ENCODE data around the gene YY1.
"Not testable (repeated sequence)": the region's sequence is repeated elsewhere in the genome, so short reads cannot be mapped to it uniquely, and the experiment has no call there.

Gene YY1

DNA sequence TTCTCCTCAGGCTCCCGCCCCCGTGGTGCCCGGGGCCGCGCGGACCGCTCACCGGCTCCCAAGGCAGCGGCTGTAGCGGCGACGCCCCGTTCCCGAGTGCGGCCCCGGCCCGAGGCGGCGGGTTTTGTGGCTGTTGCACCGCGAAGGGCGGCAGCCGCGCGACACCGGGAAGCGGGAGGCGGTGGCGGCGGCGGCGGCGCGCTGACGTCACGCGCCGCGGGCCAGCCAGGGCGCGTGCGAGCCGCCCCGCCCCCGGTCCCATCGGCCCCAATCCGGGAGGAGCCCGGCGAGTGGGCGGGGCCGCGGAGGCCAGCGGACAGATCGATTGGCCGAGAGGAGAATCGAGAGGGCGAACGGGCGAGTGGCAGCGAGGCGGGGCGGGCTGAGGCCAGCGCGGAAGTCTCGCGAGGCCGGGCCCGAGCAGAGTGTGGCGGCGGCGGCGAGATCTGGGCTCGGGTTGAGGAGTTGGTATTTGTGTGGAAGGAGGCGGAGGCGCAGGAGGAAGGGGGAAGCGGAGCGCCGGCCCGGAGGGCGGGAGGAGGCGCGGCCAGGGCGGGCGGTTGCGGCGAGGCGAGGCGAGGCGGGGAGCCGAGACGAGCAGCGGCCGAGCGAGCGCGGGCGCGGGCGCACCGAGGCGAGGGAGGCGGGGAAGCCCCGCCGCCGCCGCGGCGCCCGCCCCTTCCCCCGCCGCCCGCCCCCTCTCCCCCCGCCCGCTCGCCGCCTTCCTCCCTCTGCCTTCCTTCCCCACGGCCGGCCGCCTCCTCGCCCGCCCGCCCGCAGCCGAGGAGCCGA is at the start of gene YY1:
Gene YY1, plus strand, starts transcription at position 726 of the 792 bp plus-strand sequence. CDS start 101 bp downstream, outside the sequence.
- DNase-seq: peak; percentile 93 to 100 (median 99)
- intact Hi-C loops (cut with DNase I): loop anchor here (2.0 kb wide), 1 partner anchor 138 kb away; the partner anchor contains the start of gene WDR25

DNA sequence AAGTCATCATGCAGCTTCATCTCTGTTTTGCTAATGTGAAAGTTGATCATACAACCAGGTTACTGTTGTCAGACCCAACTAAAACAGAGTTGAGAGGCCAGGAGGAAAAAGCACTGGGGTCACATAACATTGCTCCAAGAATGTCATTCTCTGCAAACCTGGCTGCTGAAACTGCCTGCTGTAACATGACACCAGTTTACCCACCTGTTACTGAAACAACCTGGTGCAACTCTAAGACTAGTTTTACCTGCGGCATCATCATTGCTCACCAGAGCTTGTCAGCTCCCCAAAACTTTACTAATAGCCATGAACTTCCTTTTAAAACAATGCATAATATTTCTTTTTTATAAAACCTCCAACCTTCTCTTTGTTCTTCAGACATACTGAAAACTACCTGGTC is 48.8 kb upstream of the YY1 start:
- DNase-seq: no peak
- intact Hi-C loops (cut with DNase I): loop anchor here (10.0 kb wide), 1 partner anchor 85 kb away; no protein-coding TSS in a partner anchor

DNA sequence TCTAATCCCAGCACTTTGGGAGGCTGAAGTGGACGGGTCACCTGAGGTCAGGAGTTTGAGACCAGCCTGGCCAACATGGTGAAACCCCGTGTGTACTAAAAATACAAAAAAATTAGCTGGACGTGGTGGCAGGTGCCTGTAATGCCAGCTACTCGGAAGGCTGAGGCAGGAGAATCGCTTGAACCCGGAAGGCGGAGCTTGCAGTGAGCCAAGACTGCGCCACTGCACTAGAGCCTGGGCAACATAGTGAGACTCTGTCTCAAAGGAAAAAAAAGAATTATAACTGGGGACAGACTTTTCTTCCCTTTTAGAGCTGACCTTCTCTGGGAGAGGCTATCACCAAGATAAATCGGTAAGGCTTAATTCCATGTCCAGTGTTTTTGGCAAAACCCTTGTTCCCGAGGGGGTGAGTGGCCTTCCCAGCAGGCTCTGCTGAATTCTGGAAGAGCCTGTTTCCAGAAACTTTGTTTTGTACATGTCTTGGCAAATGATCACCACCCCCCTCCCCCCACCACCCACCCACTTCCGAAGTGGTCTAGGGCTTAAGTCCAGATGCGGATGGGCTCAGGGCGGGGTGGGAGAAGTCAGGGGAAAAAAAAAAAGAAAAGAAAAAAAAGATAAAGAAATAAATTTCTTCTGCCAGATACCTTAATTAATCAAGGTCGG is 47.2 kb upstream of the YY1 start:
- intact Hi-C loops (cut with DNase I): loop anchor here (2.0 to 10.0 kb wide), 2 partner anchors 87 to 209 kb away; no protein-coding TSS in a partner anchor
- DNase-seq: no peak

DNA sequence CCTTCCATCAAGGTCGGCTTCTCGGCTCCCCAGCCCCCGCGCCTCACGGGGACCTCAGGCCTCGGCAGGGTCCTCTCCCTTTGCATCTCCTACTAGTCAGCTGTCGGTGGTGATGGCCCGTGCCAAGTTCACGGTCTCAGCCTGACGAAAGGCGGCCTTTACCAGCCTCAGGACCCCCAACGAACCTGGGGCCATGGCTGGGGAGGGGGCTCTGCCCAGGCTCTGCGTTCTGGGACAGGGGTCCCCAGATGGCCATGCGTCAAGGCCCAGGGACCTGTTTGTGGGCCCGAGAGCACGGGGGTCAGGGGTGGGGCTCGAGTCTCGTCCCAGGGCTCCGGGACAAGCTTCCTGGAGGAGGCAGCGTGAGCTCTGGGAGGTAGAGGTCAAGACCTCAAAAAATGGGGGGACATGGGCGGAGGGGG is 46.7 kb upstream of the YY1 start:
- peak in 14 of 42 donors; percentile 6 to 43 (median 24) for DNase-seq
- intact Hi-C loops (cut with DNase I): loop anchor here (2.0 to 10.0 kb wide), 2 partner anchors 87 to 209 kb away; no protein-coding TSS in a partner anchor

DNA sequence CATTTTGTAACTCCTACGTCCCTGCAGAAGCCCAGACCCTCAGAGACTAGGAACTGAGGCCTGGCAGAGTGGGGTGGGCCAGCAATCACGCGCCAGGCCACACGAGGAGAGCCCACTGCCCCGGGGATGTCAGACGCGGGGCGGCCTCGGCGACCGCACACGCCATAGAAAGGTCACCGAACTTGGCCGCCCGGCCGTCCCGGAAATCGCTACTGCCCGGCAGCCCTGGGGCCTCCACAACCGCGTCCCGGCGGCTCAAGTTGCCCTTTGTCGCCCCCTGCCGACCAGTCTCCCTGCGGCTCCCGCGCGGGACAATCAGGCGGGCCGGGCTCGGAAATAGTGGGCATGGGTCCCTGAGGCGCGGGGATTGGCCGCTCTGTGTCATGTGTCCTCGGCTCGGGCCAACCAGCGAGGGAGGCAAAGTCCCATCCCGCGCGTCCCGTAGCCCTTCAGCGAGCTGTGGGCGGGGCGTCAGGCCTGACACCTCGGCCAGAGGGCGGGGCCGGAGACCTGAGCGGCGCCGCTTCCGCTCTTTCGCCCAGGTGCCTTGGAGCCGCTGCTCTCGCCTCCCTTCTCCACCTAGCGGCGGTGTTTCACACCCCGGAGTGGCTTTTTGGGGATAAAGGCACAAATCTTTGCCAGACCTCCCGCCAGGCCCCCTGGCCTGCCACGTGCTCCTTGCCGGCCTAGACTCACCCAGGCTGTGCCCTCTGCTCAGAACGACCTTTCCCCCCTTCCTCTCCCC is 46.1 kb upstream of the YY1 start:
- intact Hi-C loops (cut with DNase I): loop anchor here (2.0 to 10.0 kb wide), 2 partner anchors 88 to 210 kb away; no protein-coding TSS in a partner anchor
- peak; percentile 98 to 100 (median 99) for DNase-seq

DNA sequence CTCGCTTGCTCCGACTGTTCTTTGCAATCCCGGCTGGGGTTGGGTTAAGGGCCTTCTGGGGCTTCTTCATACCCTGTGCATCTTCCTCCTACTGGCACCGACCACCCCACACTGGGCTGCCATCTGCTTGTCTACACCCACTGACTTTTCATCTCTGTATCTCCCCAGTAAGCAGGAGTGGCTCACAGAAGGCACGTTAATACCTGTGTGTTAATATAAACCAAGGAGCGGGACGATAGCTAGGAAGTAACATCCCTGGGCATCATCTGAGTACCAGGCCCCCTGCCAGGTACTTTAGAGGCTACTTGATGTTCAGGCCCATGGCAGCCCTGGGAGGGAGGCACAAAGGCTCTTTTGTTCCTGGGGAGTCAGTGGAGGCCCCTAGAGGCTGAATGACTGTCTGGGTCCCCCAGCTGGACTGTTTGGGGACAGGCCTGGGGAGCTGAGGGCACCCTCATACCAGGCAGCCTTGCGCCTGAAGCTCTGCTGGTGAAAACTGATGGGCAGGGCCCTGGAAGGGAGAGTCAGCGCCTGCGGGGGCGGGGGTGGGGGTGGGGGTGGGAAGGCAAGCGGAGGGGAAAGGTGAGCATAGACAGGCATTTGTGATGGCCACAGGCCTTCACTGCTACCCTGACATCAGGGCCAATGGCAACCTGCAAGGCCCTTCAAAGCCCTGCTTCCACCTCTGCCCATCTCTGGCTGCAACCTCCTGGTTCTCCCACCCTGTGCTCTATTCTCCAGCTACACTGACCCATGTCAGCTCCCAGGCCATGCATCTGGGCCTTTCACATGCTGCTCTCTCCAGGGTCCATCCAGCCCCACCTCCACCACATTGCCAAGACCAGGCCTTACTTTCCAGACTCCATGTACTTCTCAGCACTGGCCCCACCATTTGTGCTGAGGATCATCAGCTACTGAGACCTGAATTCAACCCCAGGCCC is 45.3 kb upstream of the YY1 start:
- intact Hi-C loops (cut with DNase I): loop anchor here (2.0 to 10.0 kb wide), 2 partner anchors 89 to 211 kb away; no protein-coding TSS in a partner anchor

DNA sequence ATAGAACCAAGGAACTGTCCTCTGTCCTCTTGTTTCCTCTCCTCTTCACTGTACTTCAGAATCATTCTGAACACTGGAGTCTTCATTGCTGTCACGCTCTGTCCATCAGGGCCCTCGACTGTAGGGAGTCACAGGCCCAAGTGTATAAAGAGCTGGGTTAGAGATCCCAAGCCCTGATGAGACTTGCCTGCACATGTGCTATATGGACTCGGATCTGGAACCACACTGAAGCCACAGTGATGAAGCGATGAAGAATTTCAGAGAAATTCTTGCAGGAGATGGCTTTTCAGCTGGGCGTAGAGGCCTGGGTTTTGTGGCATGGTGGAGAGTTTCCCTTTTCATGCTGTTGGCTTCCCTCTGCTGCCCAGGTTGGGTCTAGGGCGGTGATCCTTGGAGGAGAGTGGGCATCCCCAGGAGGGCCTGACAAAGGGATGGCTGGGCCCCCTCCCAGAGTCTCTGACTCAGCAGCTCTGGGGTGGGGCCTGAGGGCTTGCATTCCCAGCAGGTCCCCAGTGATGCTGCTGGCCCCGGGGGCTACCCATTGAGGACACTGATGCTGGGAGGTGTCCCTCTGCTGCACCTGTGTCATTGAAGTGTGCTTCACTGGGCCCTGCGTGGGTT is 39.6 kb upstream of the YY1 start:
- intact Hi-C loops (cut with DNase I): loop anchor here (10.0 kb wide), 1 partner anchor 95 kb away; no protein-coding TSS in a partner anchor
- no peak for DNase-seq

More for the DNA sequence above, 45.3 kb upstream of the YY1 start:
- DNase-seq: peak; percentile 7 to 82 (median 58)

DNA sequence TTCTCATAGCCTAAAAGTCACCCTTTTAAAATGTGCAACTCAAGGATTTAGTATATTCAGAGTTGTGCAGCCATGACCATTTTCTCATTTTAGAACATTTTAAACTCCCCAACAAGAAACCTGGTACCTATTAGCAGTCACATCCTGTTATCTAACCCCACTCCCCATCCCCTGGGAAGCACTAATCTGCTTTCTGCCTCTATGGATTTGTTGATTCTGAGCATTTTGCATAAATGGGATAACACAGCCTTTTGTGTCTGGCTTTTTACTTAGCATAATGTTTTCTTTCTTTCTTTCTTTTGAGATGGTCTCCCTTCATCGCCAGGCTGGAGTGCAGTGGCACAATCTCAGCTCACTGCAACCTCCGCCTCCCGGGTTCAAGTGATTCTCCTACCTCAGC is 38.6 kb upstream of the YY1 start:
- DNase-seq: no peak
- intact Hi-C loops (cut with DNase I): no loop called here

DNA sequence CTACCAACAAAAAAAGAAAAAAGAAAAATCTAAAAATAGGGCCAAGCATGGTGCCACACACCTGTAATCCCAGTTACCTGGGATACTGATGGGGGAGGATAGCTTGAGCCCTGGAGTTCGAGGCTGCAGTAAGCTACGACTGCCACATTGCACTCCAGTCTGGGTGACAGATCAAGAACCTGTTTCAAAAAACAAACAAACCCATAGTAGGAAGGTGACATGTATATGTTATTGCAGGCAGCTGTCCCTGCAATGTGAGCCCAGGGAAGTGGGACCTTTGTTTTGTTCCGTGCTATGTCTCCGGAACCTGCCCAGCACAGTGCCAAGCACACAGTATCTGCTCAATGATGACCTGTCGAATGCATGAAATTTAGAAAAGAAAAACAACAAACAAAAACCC is 37.2 kb upstream of the YY1 start:
- DNase-seq: no peak
- intact Hi-C loops (cut with DNase I): no loop called here

DNA sequence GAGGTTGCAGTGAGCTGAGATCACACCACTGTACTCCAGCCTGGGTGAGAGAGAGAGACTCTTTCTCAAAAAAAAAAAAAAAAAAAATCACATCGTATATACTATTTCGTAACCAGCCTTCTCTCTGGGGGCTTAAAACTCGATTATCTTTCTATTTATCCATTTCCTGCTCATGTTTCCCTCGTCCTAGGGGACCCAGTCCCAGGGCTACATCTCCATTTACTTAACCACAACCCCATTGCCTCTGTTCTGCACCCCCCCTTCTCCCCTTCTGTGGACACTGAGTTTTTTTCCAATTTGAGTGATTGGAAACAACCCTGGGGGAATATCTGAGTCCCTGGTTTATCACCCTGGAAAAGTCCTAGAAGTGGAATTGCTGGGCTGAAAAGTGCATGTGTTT is 36.2 kb upstream of the YY1 start:
- intact Hi-C loops (cut with DNase I): no loop called here
- no peak for DNase-seq

DNA sequence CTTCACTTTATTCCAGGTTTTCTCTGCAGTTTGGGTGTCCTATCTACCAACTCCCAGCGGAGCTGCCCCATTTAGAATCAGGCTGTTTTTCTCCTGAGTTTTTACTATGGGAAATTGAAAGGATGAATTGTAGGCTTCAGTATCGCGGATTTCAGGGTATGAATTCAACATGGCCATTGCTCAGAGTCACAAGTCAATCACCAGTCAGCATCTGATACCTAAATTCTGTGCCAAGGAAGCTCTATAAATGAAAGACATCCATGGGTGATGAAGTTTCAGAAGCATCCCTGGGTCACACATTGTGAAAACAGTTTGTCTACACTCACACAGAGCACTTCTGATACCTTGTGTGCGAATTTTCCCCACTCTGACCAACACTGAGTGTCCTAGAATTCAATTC is 35.8 kb upstream of the YY1 start:
- intact Hi-C loops (cut with DNase I): no loop called here
- DNase-seq: no peak

DNA sequence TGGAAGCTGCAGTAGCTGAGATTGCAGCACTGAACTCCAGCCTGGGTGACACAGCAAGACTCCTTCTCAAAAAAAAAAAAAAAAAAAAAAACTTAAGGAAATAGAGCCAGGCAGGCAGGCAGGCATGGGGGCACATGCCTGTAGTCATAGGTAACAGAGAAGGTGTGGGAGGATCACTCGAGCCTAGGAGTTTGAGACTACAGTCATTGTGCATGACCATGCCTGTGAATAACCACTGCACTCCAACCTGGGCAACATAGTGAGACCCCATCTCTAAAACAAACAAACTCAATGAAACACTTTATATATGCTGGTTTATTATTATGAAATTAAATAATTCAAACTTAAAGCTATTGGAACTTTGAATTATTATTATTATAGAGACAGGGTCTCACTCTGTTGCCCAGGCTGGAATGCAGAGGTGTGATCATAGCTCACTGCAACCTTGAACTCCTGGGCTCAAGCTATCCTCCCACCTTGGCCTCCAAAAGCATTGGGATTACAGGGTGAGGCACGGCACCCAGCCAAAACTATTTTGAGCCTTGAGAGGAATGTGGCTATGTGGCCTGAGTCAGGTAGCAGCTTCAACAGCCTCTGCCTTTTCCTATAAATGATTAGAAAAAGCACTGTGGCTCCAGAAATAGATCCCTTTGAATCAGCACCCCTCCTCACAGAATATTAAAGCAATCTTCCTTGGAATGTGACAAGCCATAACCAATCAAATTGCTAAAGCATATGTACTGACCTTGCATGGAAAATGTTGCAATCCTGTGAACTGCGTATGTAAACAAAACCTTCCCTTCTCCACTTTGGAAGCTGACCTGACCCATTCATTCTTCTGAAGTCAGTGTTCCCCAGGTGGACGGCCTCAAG is 34.7 kb upstream of the YY1 start:
- intact Hi-C loops (cut with DNase I): no loop called here
- DNase-seq: peak in 1 of 42 donors; percentile 13

DNA sequence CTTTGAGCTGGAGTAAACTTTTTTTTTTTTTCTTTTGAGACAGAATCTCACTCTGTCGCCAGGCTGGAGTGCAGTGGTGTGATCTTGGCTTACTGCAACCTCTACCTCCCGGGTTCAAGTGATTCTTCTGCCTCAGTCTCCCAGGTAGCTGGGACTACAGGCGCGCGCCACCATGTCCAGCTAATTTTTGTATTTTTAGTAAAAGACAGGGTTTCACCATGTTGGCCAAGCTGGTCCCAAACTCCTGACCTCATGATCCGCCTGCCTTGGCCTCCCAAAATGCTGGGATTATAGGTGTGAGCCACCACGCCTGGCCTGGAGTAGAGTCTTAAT is 34.1 kb upstream of the YY1 start:
- DNase-seq; intact Hi-C loops (cut with DNase I): not testable (repeated sequence)

DNA sequence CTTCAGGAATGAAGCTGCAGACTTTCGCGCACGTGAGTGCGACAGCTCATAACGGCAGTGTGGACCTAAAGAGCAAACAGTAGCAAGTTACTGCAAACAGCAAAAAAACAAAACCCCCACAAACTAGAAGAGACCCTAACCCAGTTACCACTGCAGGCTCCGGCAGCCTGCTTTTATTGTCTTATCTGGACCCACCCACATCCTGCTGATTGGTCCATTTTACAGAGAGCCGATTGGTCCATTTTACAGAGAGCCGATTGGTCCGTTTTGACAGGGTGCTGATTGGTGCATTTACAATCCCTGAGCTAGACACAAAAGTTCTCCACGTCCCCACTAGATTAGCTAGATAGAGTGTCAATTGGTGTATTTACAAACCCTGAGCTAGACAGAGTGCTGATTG is 31.4 kb upstream of the YY1 start:
- DNase-seq; intact Hi-C loops (cut with DNase I): not testable (repeated sequence)

DNA sequence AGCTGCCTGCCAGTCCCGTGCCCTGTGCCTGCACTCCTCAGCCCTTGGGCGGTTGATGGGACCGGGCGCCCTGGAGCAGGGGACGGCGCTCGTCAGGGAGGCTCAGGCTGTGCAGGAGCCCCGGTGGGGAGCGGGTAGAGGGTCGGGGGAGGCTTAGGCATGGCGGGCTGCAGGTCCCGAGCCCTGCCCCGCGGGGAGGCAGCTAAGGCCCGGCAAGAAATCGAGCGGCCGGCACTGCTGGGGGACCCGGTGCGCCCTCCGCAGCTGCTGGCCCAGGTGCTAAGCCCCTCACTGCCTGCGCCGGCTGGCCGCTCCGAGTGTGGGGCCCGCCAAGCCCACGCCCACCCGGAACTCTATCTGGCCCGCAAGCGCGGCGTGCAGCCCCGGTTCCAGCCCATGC is 30.8 kb upstream of the YY1 start:
- DNase-seq; intact Hi-C loops (cut with DNase I): not testable (repeated sequence)

DNA sequence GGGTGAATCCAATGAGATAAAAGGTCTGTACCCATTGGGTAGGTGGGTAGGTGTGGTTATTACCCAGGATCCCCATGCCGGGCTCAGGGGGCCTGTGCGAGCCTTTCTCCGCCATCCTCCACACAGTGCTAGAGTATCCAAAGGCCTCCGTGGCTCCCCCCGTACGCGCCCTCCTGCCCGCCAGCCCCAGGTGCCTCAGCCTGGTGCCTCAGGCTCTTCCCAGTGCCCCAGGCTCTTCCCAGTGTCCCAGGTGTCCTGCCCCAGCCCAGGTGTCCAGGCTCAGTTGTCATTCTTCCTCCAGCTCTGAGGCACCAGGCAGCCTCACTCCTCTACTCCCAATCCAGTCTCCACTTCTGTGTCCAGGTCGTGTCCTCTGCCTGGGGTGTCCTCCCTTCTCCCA is 27.6 kb upstream of the YY1 start:
- DNase-seq: no peak
- intact Hi-C loops (cut with DNase I): no loop called here

DNA sequence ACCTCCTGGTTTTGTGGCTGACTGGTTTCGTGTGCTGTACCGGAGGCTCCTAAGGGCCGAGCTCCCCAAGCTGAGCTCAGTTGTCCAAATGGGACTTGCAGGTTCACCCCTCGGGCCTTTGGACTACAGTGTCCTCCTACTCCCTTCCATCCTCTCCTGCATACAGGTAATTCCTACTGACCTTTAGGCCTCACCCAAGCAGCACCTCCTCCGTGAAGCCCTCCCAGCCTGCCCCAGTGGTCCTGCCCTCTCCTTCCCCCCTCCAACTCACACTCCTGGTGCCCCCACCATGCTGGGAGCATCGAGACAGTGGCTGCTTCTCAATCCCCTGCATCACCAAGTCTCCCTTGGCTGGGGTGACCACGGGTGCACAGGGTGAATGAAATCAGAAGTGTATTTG is 27.1 kb upstream of the YY1 start:
- DNase-seq: no peak
- intact Hi-C loops (cut with DNase I): no loop called here

Data from head of caudate nucleus (tissue), 42 donors.